MCF 10A (cell line): Measurements from ENCODE around the gene CHSY3. TPM values are rescaled to one million over a fixed set of nuclear protein-coding genes. Genes with fewer than 3 reads are reported as not detected.

ENCODE experiments used
- BruUV-seq: library from RNA; stranded (reverse); fragments of 400-500 nt; replicated peaks from 2 replicates; lab custom pipeline; 2021; lab: Mats Ljungman, UMichigan
- CTCF ChIA-PET: fragments of 300-600 bp; sonication (Branson Sonifier 250); formaldehyde crosslinking; extraction: SDS; loops from one replicate; lab custom pipeline; 2021; ENCODE audit warnings: antibody characterized with exemption, inconsistent platforms; lab: Yijun Ruan, JAX
- POLR2A ChIA-PET: fragments of 300-600, 350-650 bp; sonication (Branson Sonifier 250); formaldehyde crosslinking; extraction: SDS; loops from one replicate; lab custom pipeline; 2020; ENCODE audit warnings: antibody characterized with exemption, inconsistent platforms; lab: Yijun Ruan, JAX
- DNase-seq: peaks from one replicate; pipeline ENCODE4 v3.0.0-alpha.2; 2018; ENCODE audit not compliant: unreplicated experiment
- H3K27ac Mint-ChIP-seq: one replicate; pipeline ENCODE4 v1.8.0; 2022; ENCODE audit warnings: mild to moderate bottlenecking, low read depth, mixed read lengths; ENCODE audit not compliant: unreplicated experiment
- H3K27me3 Mint-ChIP-seq: one replicate; pipeline ENCODE4 v1.8.0; 2022; ENCODE audit warnings: mixed read lengths; ENCODE audit not compliant: insufficient read depth, unreplicated experiment
- H3K36me3 Mint-ChIP-seq: one replicate; pipeline ENCODE4 v1.8.0; 2022; ENCODE audit warnings: mild to moderate bottlenecking, moderate library complexity, mixed read lengths; ENCODE audit not compliant: insufficient read depth, unreplicated experiment
- H3K4me1 Mint-ChIP-seq: one replicate; pipeline ENCODE4 v1.8.0; 2022; ENCODE audit warnings: mixed read lengths; ENCODE audit not compliant: insufficient read depth, unreplicated experiment
- H3K4me3 Mint-ChIP-seq: one replicate; pipeline ENCODE4 v1.8.0; 2022; ENCODE audit warnings: mild to moderate bottlenecking, moderate library complexity, mixed read lengths; ENCODE audit not compliant: unreplicated experiment
- H3K9me3 Mint-ChIP-seq: one replicate; pipeline ENCODE4 v1.8.0; 2022; ENCODE audit warnings: mixed read lengths; ENCODE audit not compliant: unreplicated experiment
- CTCF ChIP-seq: fragments of 200-600 bp; IDR thresholded peaks from one replicate; pipeline ENCODE4 v1.8.0; 2022; ENCODE audit warnings: antibody characterized with exemption, mild to moderate bottlenecking; ENCODE audit not compliant: unreplicated experiment
- intact Hi-C: fragments of 100-400 bp; cut with micrococcal nuclease; formaldehyde crosslinking; loops from 2 replicates; pipeline ENCODE4 v1.14.1; 2022
- total RNA-seq: library from RNA; stranded (reverse); gene quantifications from 2 replicates; pipeline ENCODE4 v1.2.3, GENCODE V29; 2022

The CHSY3 gene
- total RNA-seq, 1 experiment from 2014 or later: 0.82 TPM

GRCh38 chr5:130126746-130127145 lies 222.5 kb downstream of the CHSY3 start:
- TF ChIP-seq CTCF: no peak
- BruUV-seq: no TSS peak
- Mint-ChIP-seq H3K27me3 (no peaks in the 10 kb centered on the region), H3K4me1 (peaks cover 9% of the 10 kb centered on the region), H3K27ac (no peak overlapping the region), H3K4me3 (no peak overlapping the region), H3K36me3 (no peaks in the 10 kb centered on the region), H3K9me3 (no peaks in the 10 kb centered on the region)
- POLR2A ChIA-PET: interaction anchor here (0.7 to 1.0 kb wide), 2 partner anchors 9 to 176 kb away, joined by 3 read pairs; no protein-coding TSS in a partner anchor
- intact Hi-C loops: no loop called here
- no peak for DNase-seq
- CTCF ChIA-PET: no interaction called here

GRCh38 chr5:130135506-130135905 lies 231.2 kb downstream of the CHSY3 start:
- CTCF ChIA-PET: interaction anchor here (0.6 to 1.2 kb wide), 2 partner anchors 26 to 586 kb away, joined by 3 to 4 read pairs; no protein-coding TSS in a partner anchor
- Mint-ChIP-seq H3K4me3 (no peak overlapping the region), H3K36me3 (peaks cover 6% of the 10 kb centered on the region), H3K4me1 (peaks cover 29% of the 10 kb centered on the region), H3K27me3 (no peaks in the 10 kb centered on the region), H3K9me3 (no peaks in the 10 kb centered on the region), H3K27ac (peak overlapping the region; percentile 73)
- BruUV-seq: no TSS peak
- no peak for TF ChIP-seq CTCF
- intact Hi-C loops: no loop called here
- DNase-seq: peak; percentile 81
- POLR2A ChIA-PET: interaction anchor here (1.1 to 1.4 kb wide), 2 partner anchors 9 to 28 kb away, joined by 3 to 8 read pairs; no protein-coding TSS in a partner anchor

- H3K27me3 Mint-ChIP-seq: no peaks in the 10 kb centered on the region
- DNase-seq: no peak
- TF ChIP-seq CTCF: no peak
- POLR2A ChIA-PET: interaction anchor here (0.5 to 1.4 kb wide), 5 partner anchors 10 to 154 kb away, joined by 3 to 8 read pairs (median 3); no protein-coding TSS in a partner anchor
- H3K36me3 Mint-ChIP-seq: peaks cover 6% of the 10 kb centered on the region
- intact Hi-C loops: no loop called here
- BruUV-seq: no TSS peak
- CTCF ChIA-PET: interaction anchor here (0.6 to 1.2 kb wide), 3 partner anchors 26 to 585 kb away, joined by 3 to 4 read pairs (median 3); no protein-coding TSS in a partner anchor
- H3K27ac Mint-ChIP-seq: peak overlapping the region; percentile 73
- H3K9me3 Mint-ChIP-seq: no peaks in the 10 kb centered on the region
- H3K4me1 Mint-ChIP-seq: peaks cover 29% of the 10 kb centered on the region
- no peak overlapping the region for H3K4me3 Mint-ChIP-seq
Measured at GRCh38 chr5:130136300-130136699, 232.0 kb downstream of the CHSY3 start.

- DNase-seq: no peak
- BruUV-seq: no TSS peak
- peaks cover 6% of the 10 kb centered on the region for H3K36me3 Mint-ChIP-seq
- H3K27me3 Mint-ChIP-seq: no peaks in the 10 kb centered on the region
- intact Hi-C loops: no loop called here
- H3K4me1 Mint-ChIP-seq: peaks cover 29% of the 10 kb centered on the region
- H3K27ac Mint-ChIP-seq: peak overlapping the region; percentile 73
- TF ChIP-seq CTCF: no peak
- no peaks in the 10 kb centered on the region for H3K9me3 Mint-ChIP-seq
- no peak overlapping the region for H3K4me3 Mint-ChIP-seq
- ChIA-PET CTCF (interaction anchor here (0.7 to 1.2 kb wide), 2 partner anchors 9 to 25 kb away, joined by 3 read pairs; no protein-coding TSS in a partner anchor), POLR2A (interaction anchor here (0.6 to 2.4 kb wide), 4 partner anchors 15 to 754 kb away, joined by 3 to 7 read pairs (median 4); no protein-coding TSS in a partner anchor)
Measured at GRCh38 chr5:130137681-130138080, 233.4 kb downstream of the CHSY3 start.
